GM19438 (cell line): ENCODE results near the gene BMPR1A.
"Not testable (repeated sequence)": the region's sequence is repeated elsewhere in the genome, so short reads cannot be mapped to it uniquely, and the experiment has no call there.

Experiments used
- ATAC-seq: cut with Tn5 transposase; IDR thresholded peaks from one replicate; pipeline ENCODE4 v1.9.1; 2021; ENCODE audit warnings: low read depth; ENCODE audit not compliant: unreplicated experiment

The BMPR1A gene

GRCh38 chr10:86830043-86830591 is 73.7 kb downstream of the BMPR1A start:
- ATAC-seq = no peak

GRCh38 chr10:86833969-86834368 is 77.5 kb downstream of the BMPR1A start:
- ATAC-seq = no peak

GRCh38 chr10:86836044-86836443 is 79.6 kb downstream of the BMPR1A start:
- no peak for ATAC-seq

GRCh38 chr10:86837663-86838062 is 81.2 kb downstream of the BMPR1A start:
- no peak for ATAC-seq

GRCh38 chr10:86840498-86840897 is 84.1 kb downstream of the BMPR1A start:
- ATAC-seq = no peak

GRCh38 chr10:86846088-86846487 is 89.7 kb downstream of the BMPR1A start:
- no peak for ATAC-seq

GRCh38 chr10:86848747-86849146 is 92.3 kb downstream of the BMPR1A start:
- ATAC-seq = no peak

GRCh38 chr10:86849181-86849894 is 92.9 kb downstream of the BMPR1A start:
- ATAC-seq = no peak

- no peak for ATAC-seq
These were observed 94.1 kb downstream of the BMPR1A start for GRCh38 chr10:86850481-86850880.

- no peak for ATAC-seq
These were observed 95.1 kb downstream of the BMPR1A start for GRCh38 chr10:86851328-86852207.

GRCh38 chr10:86853582-86853981 is 97.2 kb downstream of the BMPR1A start:
- not testable (repeated sequence) for ATAC-seq

GRCh38 chr10:86855513-86855912 is 99.1 kb downstream of the BMPR1A start:
- no peak for ATAC-seq

GRCh38 chr10:86856156-86856555 is 99.7 kb downstream of the BMPR1A start:
- ATAC-seq = no peak

- ATAC-seq = no peak
These were observed 100.8 kb downstream of the BMPR1A start for GRCh38 chr10:86857128-86857721.

- ATAC-seq = no peak
These were observed 101.6 kb downstream of the BMPR1A start for GRCh38 chr10:86858011-86858410.

GRCh38 chr10:86861351-86861750 is 104.9 kb downstream of the BMPR1A start:
- ATAC-seq = no peak

GRCh38 chr10:86862373-86862772 is 106.0 kb downstream of the BMPR1A start:
- no peak for ATAC-seq

GRCh38 chr10:86862786-86863483 is 106.5 kb downstream of the BMPR1A start:
- no peak for ATAC-seq

- ATAC-seq = no peak
These were observed 107.0 kb downstream of the BMPR1A start for GRCh38 chr10:86863484-86863842.

- not testable (repeated sequence) for ATAC-seq
These were observed 108.8 kb downstream of the BMPR1A start for GRCh38 chr10:86865011-86865811.
